GM21528 (cell line): Measurements from ENCODE around the gene HOXC11.

Experiments
- ATAC-seq: cut with Tn5 transposase; IDR thresholded peaks from one replicate; pipeline ENCODE4 v1.9.1; 2021; ENCODE audit warnings: mild to moderate bottlenecking, moderate library complexity; ENCODE audit not compliant: unreplicated experiment, low FRiP score

HOXC11 gene

GRCh38 chr12:53995378-53996239 lies 22.7 kb downstream of the HOXC11 start:
- no peak for ATAC-seq

GRCh38 chr12:53996240-53997203 lies 23.6 kb downstream of the HOXC11 start:
- ATAC-seq = no peak

GRCh38 chr12:53997204-53998109 lies 24.5 kb downstream of the HOXC11 start:
- ATAC-seq = no peak

- ATAC-seq = no peak
Observed at GRCh38 chr12:53998110-53998899, 25.4 kb downstream of the HOXC11 start.

GRCh38 chr12:53998900-53999236 lies 25.9 kb downstream of the HOXC11 start:
- no peak for ATAC-seq

GRCh38 chr12:53999559-54000115 lies 26.7 kb downstream of the HOXC11 start:
- no peak for ATAC-seq

GRCh38 chr12:54000116-54001114 lies 27.5 kb downstream of the HOXC11 start, which contains the start of gene HOXC9:
Gene HOXC9, plus strand, starts transcription at chr12:54000161. Its CDS starts 28 bp downstream, at chr12:54000189.
- ATAC-seq = no peak

GRCh38 chr12:54001283-54002187 lies 28.6 kb downstream of the HOXC11 start:
- no peak for ATAC-seq

- ATAC-seq = no peak
Observed at GRCh38 chr12:54002278-54002914, 29.5 kb downstream of the HOXC11 start.

- no peak for ATAC-seq
Observed at GRCh38 chr12:54002915-54003389, 30.0 kb downstream of the HOXC11 start.

- no peak for ATAC-seq
Observed at GRCh38 chr12:54003625-54004024, 30.7 kb downstream of the HOXC11 start.

- no peak for ATAC-seq
Observed at GRCh38 chr12:54004063-54004840, 31.3 kb downstream of the HOXC11 start.

GRCh38 chr12:54004841-54005530 lies 32.1 kb downstream of the HOXC11 start:
- ATAC-seq = no peak

- ATAC-seq = no peak
Observed at GRCh38 chr12:54005531-54005852, 32.6 kb downstream of the HOXC11 start.
